Measurements from ENCODE around the gene BTN2A1.

The BTN2A1 gene

DNA sequence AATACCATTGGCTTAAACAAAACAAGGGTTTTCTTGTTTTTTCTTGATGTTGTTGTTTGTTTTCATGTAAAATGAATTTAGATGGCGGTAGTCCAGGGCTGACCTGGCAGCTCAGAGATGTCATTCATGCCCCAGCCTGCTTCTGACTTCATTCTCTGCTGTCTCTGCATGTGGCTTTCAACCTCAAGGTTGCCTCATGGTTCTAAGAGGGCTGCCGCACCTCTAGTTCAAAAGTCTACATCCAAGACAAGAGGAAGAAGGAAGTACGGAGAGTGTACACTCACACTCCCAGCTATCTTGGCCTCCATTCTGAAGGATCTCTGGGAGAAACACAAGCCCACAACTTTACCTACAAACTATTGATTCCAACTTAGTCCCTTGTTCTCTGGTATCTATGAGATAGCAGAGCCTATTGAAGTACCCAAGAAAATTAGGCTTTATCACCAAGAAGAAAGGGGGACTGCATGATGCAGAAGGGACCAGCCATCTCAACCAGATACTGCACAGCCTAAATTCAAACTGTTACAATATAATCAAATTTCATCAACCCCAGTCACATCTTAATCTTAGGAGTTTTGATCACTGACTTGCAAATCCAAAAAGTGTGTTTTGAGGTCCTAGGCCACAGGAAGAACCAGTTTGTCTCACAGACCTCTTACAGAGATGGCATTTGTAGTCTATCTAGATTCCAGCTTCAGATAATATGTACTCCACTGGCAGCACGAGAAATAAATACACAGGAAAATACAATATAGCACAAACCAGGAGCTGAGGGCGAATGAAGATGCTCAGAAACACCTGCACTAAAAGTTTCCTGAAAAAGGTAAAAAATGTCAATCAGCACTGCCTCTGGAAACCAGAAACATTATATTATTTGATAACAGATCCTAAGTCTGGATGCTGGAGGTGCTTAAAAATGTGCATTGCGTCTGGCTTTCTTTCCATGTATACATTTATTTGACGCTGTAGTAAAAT, 18.3 kb upstream of the BTN2A1 start:
- H3K36me3 ChIP-seq (ENCODE audit: control insufficient read depth, low read length) = no peaks in the 10 kb centered on the region
- H4K20me1 ChIP-seq (ENCODE audit: control insufficient read depth, insufficient read depth, low read depth, low read length) = no peaks in the 10 kb centered on the region
- no peaks in the 10 kb centered on the region for H3K79me2 ChIP-seq (ENCODE audit: control insufficient read depth, low read length)
- H3K4me3 ChIP-seq (ENCODE audit: low read length) = peak overlapping the region; percentile 72
- peaks cover 14% of the 10 kb centered on the region for H3K4me1 ChIP-seq (ENCODE audit: control insufficient read depth, low read length)
- H3F3A ChIP-seq (ENCODE audit: control insufficient read depth, insufficient read depth) = no peaks in the 10 kb centered on the region
- no peaks in the 10 kb centered on the region for H3K9me2 ChIP-seq (replicated peaks; ENCODE audit: control insufficient read depth, low read length)
- TF ChIP-seq EZH2phosphoT487 (IDR thresholded peaks at IDR 0.05; ENCODE audit: borderline replicate concordance, low read length) = no peak
- TF ChIP-seq, protein P1, sequence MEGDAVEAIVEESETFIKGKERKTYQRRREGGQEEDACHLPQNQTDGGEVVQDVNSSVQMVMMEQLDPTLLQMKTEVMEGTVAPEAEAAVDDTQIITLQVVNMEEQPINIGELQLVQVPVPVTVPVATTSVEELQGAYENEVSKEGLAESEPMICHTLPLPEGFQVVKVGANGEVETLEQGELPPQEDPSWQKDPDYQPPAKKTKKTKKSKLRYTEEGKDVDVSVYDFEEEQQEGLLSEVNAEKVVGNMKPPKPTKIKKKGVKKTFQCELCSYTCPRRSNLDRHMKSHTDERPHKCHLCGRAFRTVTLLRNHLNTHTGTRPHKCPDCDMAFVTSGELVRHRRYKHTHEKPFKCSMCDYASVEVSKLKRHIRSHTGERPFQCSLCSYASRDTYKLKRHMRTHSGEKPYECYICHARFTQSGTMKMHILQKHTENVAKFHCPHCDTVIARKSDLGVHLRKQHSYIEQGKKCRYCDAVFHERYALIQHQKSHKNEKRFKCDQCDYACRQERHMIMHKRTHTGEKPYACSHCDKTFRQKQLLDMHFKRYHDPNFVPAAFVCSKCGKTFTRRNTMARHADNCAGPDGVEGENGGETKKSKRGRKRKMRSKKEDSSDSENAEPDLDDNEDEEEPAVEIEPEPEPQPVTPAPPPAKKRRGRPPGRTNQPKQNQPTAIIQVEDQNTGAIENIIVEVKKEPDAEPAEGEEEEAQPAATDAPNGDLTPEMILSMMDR (IDR thresholded peaks at IDR 0.05; ENCODE audit: low read depth, low read length, poor library complexity, severe bottlenecking) = no peak
- H3K27me3 ChIP-seq (ENCODE audit: control insufficient read depth, low read length) = no peaks in the 10 kb centered on the region
- H3K4me2 ChIP-seq (ENCODE audit: low read length) = peak overlapping the region; percentile 94
- H3K27ac ChIP-seq (ENCODE audit: low read depth, low read length) = no peak overlapping the region
- peaks cover 1% of the 10 kb centered on the region for H3K9me3 ChIP-seq (ENCODE audit: control insufficient read depth, insufficient read depth, low read length)

- Histone ChIP-seq H3K4me1 (ENCODE audit: control insufficient read depth, low read length) (peaks cover 14% of the 10 kb centered on the region), H3K9me2 (replicated peaks; ENCODE audit: control insufficient read depth, low read length) (no peaks in the 10 kb centered on the region), H4K20me1 (ENCODE audit: control insufficient read depth, insufficient read depth, low read depth, low read length) (no peaks in the 10 kb centered on the region), H3K27ac (ENCODE audit: low read depth, low read length) (no peak overlapping the region), H3K36me3 (ENCODE audit: control insufficient read depth, low read length) (no peaks in the 10 kb centered on the region), H3K4me3 (ENCODE audit: low read length) (peak overlapping the region; percentile 72), H3K9me3 (ENCODE audit: control insufficient read depth, insufficient read depth, low read length) (no peaks in the 10 kb centered on the region), H3F3A (ENCODE audit: control insufficient read depth, insufficient read depth) (no peaks in the 10 kb centered on the region), H3K79me2 (ENCODE audit: control insufficient read depth, low read length) (no peaks in the 10 kb centered on the region), H3K27me3 (ENCODE audit: control insufficient read depth, low read length) (no peaks in the 10 kb centered on the region), H3K4me2 (ENCODE audit: low read length) (peak overlapping the region; percentile 94)
- no peak for TF ChIP-seq EZH2phosphoT487 (IDR thresholded peaks at IDR 0.05; ENCODE audit: borderline replicate concordance, low read length)
- TF ChIP-seq, protein P1 (IDR thresholded peaks at IDR 0.05; ENCODE audit: low read depth, low read length, poor library complexity, severe bottlenecking) = no peak
Observed at GRCh38 chr6:26440977-26441358, 16.8 kb upstream of the BTN2A1 start.

DNA sequence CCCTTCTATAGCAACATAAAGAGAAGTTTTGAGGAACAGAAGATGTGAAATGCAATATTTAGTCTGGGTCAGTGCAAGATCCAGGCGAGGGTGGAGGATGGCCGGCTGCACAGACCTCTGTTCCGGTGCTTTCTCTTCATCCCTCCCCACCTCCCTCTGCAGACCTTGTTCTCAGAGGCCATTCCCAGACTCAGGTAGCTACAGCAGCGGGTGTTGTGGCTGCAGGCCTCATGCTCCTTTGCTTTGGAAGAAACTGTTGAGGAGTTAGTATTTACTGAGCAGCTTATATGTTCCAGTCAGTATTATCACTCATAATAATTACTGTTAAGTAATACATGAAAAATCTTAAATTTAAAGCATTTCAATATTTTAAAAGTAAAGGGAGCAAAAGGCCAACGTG, 15.8 kb upstream of the BTN2A1 start:
- H3K4me1 ChIP-seq (ENCODE audit: control insufficient read depth, low read length) = peaks cover 14% of the 10 kb centered on the region
- no peak overlapping the region for H3K4me3 ChIP-seq (ENCODE audit: low read length)
- H3K9me3 ChIP-seq (ENCODE audit: control insufficient read depth, insufficient read depth, low read length) = no peaks in the 10 kb centered on the region
- H3K4me2 ChIP-seq (ENCODE audit: low read length) = no peak overlapping the region
- H3K27me3 ChIP-seq (ENCODE audit: control insufficient read depth, low read length) = no peaks in the 10 kb centered on the region
- H3K9me2 ChIP-seq (replicated peaks; ENCODE audit: control insufficient read depth, low read length) = no peaks in the 10 kb centered on the region
- no peaks in the 10 kb centered on the region for H3F3A ChIP-seq (ENCODE audit: control insufficient read depth, insufficient read depth)
- no peaks in the 10 kb centered on the region for H3K79me2 ChIP-seq (ENCODE audit: control insufficient read depth, low read length)
- TF ChIP-seq, protein P1 (IDR thresholded peaks at IDR 0.05; ENCODE audit: low read depth, low read length, poor library complexity, severe bottlenecking) = no peak
- TF ChIP-seq EZH2phosphoT487 (IDR thresholded peaks at IDR 0.05; ENCODE audit: borderline replicate concordance, low read length) = no peak
- no peak overlapping the region for H3K27ac ChIP-seq (ENCODE audit: low read depth, low read length)
- H3K36me3 ChIP-seq (ENCODE audit: control insufficient read depth, low read length) = no peaks in the 10 kb centered on the region
- no peaks in the 10 kb centered on the region for H4K20me1 ChIP-seq (ENCODE audit: control insufficient read depth, insufficient read depth, low read depth, low read length)

All from DOHH2 (cell line).